OCI-LY7 (cell line): ENCODE measurements around the gene TMIGD3.

Source experiments
- EZH2phosphoT487 ChIP-seq: fragments of 200-600 bp; sonication (generic); IDR thresholded peaks from 2 replicates; pipeline ENCODE4 v1.6.1; 2018; ENCODE audit warnings: low read depth, borderline replicate concordance, mild to moderate bottlenecking, mixed run types, antibody characterized with exemption, low read length, moderate library complexity, mixed read lengths
- TF ChIP-seq, protein P1 (sequence below): fragments of 200-600 bp; sonication (generic); conservative IDR thresholded peaks from 2 replicates; pipeline ENCODE4 v1.5.1; 2014; ENCODE audit warnings: mild to moderate bottlenecking, antibody characterized with exemption, low read length, moderate library complexity, mixed read lengths

GRCh38 chr1:111517469-111518225 is 14.2 kb upstream of the TMIGD3 start:
- TF ChIP-seq, protein P1, sequence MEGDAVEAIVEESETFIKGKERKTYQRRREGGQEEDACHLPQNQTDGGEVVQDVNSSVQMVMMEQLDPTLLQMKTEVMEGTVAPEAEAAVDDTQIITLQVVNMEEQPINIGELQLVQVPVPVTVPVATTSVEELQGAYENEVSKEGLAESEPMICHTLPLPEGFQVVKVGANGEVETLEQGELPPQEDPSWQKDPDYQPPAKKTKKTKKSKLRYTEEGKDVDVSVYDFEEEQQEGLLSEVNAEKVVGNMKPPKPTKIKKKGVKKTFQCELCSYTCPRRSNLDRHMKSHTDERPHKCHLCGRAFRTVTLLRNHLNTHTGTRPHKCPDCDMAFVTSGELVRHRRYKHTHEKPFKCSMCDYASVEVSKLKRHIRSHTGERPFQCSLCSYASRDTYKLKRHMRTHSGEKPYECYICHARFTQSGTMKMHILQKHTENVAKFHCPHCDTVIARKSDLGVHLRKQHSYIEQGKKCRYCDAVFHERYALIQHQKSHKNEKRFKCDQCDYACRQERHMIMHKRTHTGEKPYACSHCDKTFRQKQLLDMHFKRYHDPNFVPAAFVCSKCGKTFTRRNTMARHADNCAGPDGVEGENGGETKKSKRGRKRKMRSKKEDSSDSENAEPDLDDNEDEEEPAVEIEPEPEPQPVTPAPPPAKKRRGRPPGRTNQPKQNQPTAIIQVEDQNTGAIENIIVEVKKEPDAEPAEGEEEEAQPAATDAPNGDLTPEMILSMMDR = 0 out of 2 replicates have a peak, but pooled peaks have one; percentile 29
- TF ChIP-seq EZH2phosphoT487 = no peak
